Liver (tissue), 9 donors: ENCODE data around the gene GPR176. TPM values are rescaled to one million over a fixed set of nuclear protein-coding genes. Genes with fewer than 3 reads are reported as not detected.

Source experiments
- DNase-seq: peaks from one replicate; pipeline ENCODE4 v3.0.0-alpha.2; 2017; ENCODE audit warnings: low spot score
- H3K27ac ChIP-seq, 2 donors: one replicate each; pipeline ENCODE4 v1.7.0; 2013; ENCODE audit warnings: inconsistent platforms in 2 of 2, low read length in 2 of 2, control low read depth in 1 of 2, low read depth in 1 of 2, mild to moderate bottlenecking in 1 of 2
- H3K27me3 ChIP-seq, 4 donors: one replicate each; pipeline versions ENCODE4 v1.6.1 to v1.7.0; 2013; ENCODE audit warnings: low read length in 3 of 4, inconsistent platforms in 1 of 4, mild to moderate bottlenecking in 1 of 4, moderate library complexity in 1 of 4; ENCODE audit not compliant: control insufficient read depth in 4 of 4, insufficient read depth in 4 of 4
- H3K36me3 ChIP-seq, 4 donors: one replicate each; pipeline versions ENCODE4 v1.6.1 to v1.7.0; 2013; ENCODE audit warnings: low read length in 3 of 4, mild to moderate bottlenecking in 3 of 4, low read depth in 1 of 4, moderate library complexity in 1 of 4; ENCODE audit not compliant: control insufficient read depth in 4 of 4, insufficient read depth in 3 of 4
- H3K4me1 ChIP-seq, 4 donors: one replicate each; pipeline versions ENCODE4 v1.6.1 to v1.7.0; 2013; ENCODE audit warnings: low read length in 3 of 4, mild to moderate bottlenecking in 3 of 4, moderate library complexity in 1 of 4; ENCODE audit not compliant: control insufficient read depth in 4 of 4, insufficient read depth in 4 of 4
- H3K4me3 ChIP-seq, 3 donors: one replicate each; pipeline versions ENCODE4 v1.6.1 to v1.7.0; 2013; ENCODE audit warnings: low read length in 3 of 3, control low read depth in 1 of 3, low read depth in 1 of 3, mild to moderate bottlenecking in 1 of 3
- H3K9ac ChIP-seq, 2 donors: one replicate each; pipeline ENCODE4 v1.7.0; 2013; ENCODE audit warnings: low read length in 2 of 2, mild to moderate bottlenecking in 2 of 2, moderate library complexity in 2 of 2, control low read depth in 1 of 2, low read depth in 1 of 2
- H3K9me3 ChIP-seq, 4 donors: one replicate each; pipeline versions ENCODE4 v1.6.1 to v1.7.0; 2013; ENCODE audit warnings: low read length in 3 of 4; ENCODE audit not compliant: control insufficient read depth in 4 of 4
- EGR1 ChIP-seq, 2 donors: IDR thresholded peaks; 2 replicates each; pipeline ENCODE4 v1.6.1; 2016 to 2018; ENCODE audit warnings: antibody characterized with exemption in 2 of 2, low read depth in 2 of 2
- FOXA1 ChIP-seq: IDR thresholded peaks from 2 replicates; pipeline ENCODE4 v1.6.1; 2016; ENCODE audit warnings: antibody characterized with exemption
- FOXA2 ChIP-seq: IDR thresholded peaks from 2 replicates; pipeline ENCODE4 v1.6.1; 2016; ENCODE audit warnings: antibody characterized with exemption
- GABPA ChIP-seq, 2 donors: IDR thresholded peaks in 1 of 2; conservative IDR thresholded peaks in 1 of 2; 2 replicates each; pipeline ENCODE4 v1.6.1; 2016; ENCODE audit warnings: antibody characterized with exemption in 2 of 2, mild to moderate bottlenecking in 1 of 2, moderate library complexity in 1 of 2
- HNF4A ChIP-seq, 2 donors: conservative IDR thresholded peaks; 2 replicates each; pipeline ENCODE4 v1.6.1; 2016; ENCODE audit warnings: antibody characterized with exemption in 2 of 2, mild to moderate bottlenecking in 2 of 2
- HNF4G ChIP-seq: IDR thresholded peaks from 2 replicates; pipeline ENCODE4 v1.6.1; 2016; ENCODE audit warnings: antibody characterized with exemption
- JUND ChIP-seq, 2 donors: IDR thresholded peaks; 2 replicates each; pipeline ENCODE4 v1.6.1; 2016; ENCODE audit warnings: antibody characterized with exemption in 2 of 2
- NR2F2 ChIP-seq: IDR thresholded peaks from 2 replicates; pipeline ENCODE4 v1.6.1; 2016; ENCODE audit warnings: antibody characterized with exemption
- RAD21 ChIP-seq, 2 donors: IDR thresholded peaks; 2 replicates each; pipeline ENCODE4 v1.6.1; 2016; ENCODE audit warnings: antibody characterized with exemption in 2 of 2, mild to moderate bottlenecking in 2 of 2
- RXRA ChIP-seq, 2 donors: IDR thresholded peaks; 2 replicates each; pipeline ENCODE4 v1.6.1; 2017 to 2018; ENCODE audit warnings: antibody characterized with exemption in 2 of 2, mild to moderate bottlenecking in 1 of 2
- SP1 ChIP-seq: IDR thresholded peaks from 2 replicates; pipeline ENCODE4 v1.6.1; 2018; ENCODE audit warnings: antibody characterized with exemption, mild to moderate bottlenecking
- TAF1 ChIP-seq: conservative IDR thresholded peaks from 2 replicates; pipeline ENCODE4 v1.6.1; 2016; ENCODE audit warnings: antibody characterized with exemption, mild to moderate bottlenecking
- YY1 ChIP-seq: IDR thresholded peaks from 2 replicates; pipeline ENCODE4 v1.6.1; 2016; ENCODE audit warnings: antibody characterized with exemption, mild to moderate bottlenecking
- WGBS: extraction: QIAGEN DNeasy Blood & Tissue Kit; methylation state at CpG from one replicate; pipeline ENCODE4 v1.1.7; 2013; 5-methylcytosine and 5-hydroxymethylcytosine counted together
- polyA plus RNA-seq, 2 donors: library from polyadenylated mRNA; stranded (reverse) in 1 of 2; unstranded in 1 of 2; fragments of 200-250 nt in 1 of 2; fragments of >200 nt in 1 of 2; fragmentation: Nextera tagmentation in 1 of 2; extraction: Ambion mirVana in 1 of 2; gene quantifications; one replicate each; pipeline versions ENCODE4 v1.2.1 to v1.2.3, GENCODE V29; 2013 to 2015
- total RNA-seq, 2 donors: library from RNA; depleted of rRNA; stranded (reverse); fragments of >200 nt; gene quantifications; one replicate each; pipeline ENCODE4 v1.2.3, GENCODE V29; 2014
- TF ChIP-seq, protein P1 (sequence below): fragments of 150-350 bp; IDR thresholded peaks from 2 replicates; pipeline ENCODE4 v1.5.1; 2017; ENCODE audit warnings: improper control_type of control experiment, low read depth, low read length; ENCODE audit not compliant: missing input control
- TF ChIP-seq, protein P2 (sequence below): IDR thresholded peaks from 2 replicates; pipeline ENCODE4 v1.6.1; 2016; ENCODE audit warnings: antibody characterized with exemption
- TF ChIP-seq, protein P3 (sequence below): IDR thresholded peaks from 2 replicates; pipeline ENCODE4 v1.6.1; 2016; ENCODE audit warnings: antibody characterized with exemption, mild to moderate bottlenecking
- TF ChIP-seq, protein P4 (sequence below): IDR thresholded peaks from 2 replicates; pipeline ENCODE4 v1.6.1; 2016; ENCODE audit warnings: antibody characterized with exemption
- TF ChIP-seq, protein P5 (sequence below): IDR thresholded peaks from 2 replicates; pipeline ENCODE4 v1.6.1; 2016; ENCODE audit warnings: antibody characterized with exemption
- donor health status: healthy.
- donor health status: healthy.
- donor health status: healthy.
- donor health status: healthy.
- donor health status: healthy.

Gene GPR176
- total and polyA plus RNA-seq, 4 donors, result 0.44 to 1.7 (median 1.4) TPM

DNA sequence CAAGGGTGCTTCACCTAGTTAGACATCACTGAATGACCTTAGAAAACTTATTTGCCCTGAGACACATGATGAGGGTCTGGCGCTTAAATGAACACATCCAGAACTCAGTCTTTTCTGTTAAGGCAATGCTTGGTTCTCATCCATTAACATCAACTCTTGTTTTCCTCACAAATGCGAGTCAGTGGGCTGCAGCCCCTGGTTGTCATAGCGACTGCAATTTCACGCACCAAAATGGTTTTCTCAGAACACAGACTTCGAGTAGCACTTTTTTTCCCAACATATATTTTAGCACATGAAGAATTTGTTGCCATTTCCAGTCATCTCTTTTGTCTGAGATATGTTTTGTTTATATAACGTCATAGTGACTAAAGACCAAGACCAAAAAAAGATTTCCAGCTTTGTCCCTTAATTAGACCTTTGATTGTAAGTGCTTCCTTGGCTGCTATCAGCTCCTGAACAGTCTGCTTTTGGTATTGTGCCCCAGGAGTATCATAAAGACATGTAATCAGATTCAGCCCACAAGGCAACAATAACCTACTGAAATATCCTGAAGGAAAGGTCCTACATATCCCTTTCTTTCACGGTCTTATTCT, 68.5 kb downstream of the GPR176 start:
- no peak for DNase-seq
- WGBS, result 60% methylated on average over 7 of the region's 7 CpGs
- Histone ChIP-seq H3K27me3 (no peaks in the 10 kb centered on the region), H3K4me1 (no peaks in the 10 kb centered on the region), H3K9me3 (no peaks in the 10 kb centered on the region), H3K4me3 (no peak overlapping the region), H3K27ac (no peak overlapping the region), H3K36me3 (no peaks in the 10 kb centered on the region), H3K9ac (no peak overlapping the region)
- no peak for TF ChIP-seq RAD21 (IDR thresholded peaks at IDR 0.05)

DNA sequence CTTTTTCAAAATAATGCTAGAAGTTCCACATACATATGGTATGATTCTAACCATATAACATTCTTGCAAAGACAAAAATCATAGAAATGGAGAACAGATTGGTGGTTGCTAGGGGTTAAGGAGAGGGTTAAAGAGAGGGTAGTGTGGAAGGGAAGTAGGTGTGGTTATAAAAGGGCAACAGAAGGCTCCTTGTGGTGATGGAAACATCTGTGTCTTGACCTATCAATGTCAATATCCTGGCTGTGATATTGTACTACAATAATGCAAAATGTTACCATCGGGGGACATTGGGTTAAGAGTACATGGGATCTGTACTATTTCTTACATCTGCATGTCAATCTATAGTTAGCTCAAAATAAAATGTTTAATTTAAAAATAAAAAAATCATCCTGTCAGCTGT, 69.6 kb downstream of the GPR176 start:
- DNase-seq, result no peak
- Histone ChIP-seq H3K9ac (no peak overlapping the region), H3K4me3 (no peak overlapping the region), H3K27me3 (no peaks in the 10 kb centered on the region), H3K27ac (no peak overlapping the region), H3K4me1 (no peaks in the 10 kb centered on the region), H3K36me3 (no peaks in the 10 kb centered on the region), H3K9me3 (no peaks in the 10 kb centered on the region)
- TF ChIP-seq HNF4G (no peak), FOXA2 (no peak)
- WGBS, result 80% methylated on average over 1 of the region's 1 CpG

DNA sequence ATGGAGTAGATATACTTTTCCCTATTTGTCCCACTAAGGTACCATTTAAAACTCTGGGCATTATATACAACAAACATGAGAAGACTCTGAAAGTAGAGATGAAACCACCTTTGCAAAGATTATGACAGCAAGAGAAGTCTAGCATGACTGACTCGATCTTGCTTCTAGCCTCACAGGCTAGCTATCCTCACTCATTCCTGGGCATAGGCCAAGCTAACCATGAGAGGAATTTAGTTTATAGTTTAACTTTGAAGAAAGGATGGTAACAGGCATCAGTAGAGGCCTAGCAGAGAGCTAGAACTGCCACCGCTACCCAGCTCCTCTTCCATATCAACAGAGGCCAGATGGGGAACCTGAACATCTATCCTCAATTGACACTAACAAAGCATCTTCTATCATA, 74.0 kb downstream of the GPR176 start:
- Histone ChIP-seq H3K36me3 (no peaks in the 10 kb centered on the region), H3K4me1 (no peaks in the 10 kb centered on the region), H3K27ac (no peak overlapping the region), H3K4me3 (no peak overlapping the region), H3K9me3 (no peaks in the 10 kb centered on the region), H3K27me3 (no peaks in the 10 kb centered on the region), H3K9ac (no peak overlapping the region)
- no peak for DNase-seq
- TF ChIP-seq, protein P1, sequence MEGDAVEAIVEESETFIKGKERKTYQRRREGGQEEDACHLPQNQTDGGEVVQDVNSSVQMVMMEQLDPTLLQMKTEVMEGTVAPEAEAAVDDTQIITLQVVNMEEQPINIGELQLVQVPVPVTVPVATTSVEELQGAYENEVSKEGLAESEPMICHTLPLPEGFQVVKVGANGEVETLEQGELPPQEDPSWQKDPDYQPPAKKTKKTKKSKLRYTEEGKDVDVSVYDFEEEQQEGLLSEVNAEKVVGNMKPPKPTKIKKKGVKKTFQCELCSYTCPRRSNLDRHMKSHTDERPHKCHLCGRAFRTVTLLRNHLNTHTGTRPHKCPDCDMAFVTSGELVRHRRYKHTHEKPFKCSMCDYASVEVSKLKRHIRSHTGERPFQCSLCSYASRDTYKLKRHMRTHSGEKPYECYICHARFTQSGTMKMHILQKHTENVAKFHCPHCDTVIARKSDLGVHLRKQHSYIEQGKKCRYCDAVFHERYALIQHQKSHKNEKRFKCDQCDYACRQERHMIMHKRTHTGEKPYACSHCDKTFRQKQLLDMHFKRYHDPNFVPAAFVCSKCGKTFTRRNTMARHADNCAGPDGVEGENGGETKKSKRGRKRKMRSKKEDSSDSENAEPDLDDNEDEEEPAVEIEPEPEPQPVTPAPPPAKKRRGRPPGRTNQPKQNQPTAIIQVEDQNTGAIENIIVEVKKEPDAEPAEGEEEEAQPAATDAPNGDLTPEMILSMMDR, result no peak
- no peak for TF ChIP-seq GABPA (IDR thresholded peaks at IDR 0.05 in 1 of 2, conservative IDR thresholded peaks at IDR 0.05 in 1 of 2)
- TF ChIP-seq HNF4A (conservative IDR thresholded peaks at IDR 0.05), result no peak
- no peak for TF ChIP-seq HNF4G
- TF ChIP-seq JUND (IDR thresholded peaks at IDR 0.05), result no peak
- no peak for TF ChIP-seq SP1
- TF ChIP-seq FOXA1, result no peak
- TF ChIP-seq, protein P2, sequence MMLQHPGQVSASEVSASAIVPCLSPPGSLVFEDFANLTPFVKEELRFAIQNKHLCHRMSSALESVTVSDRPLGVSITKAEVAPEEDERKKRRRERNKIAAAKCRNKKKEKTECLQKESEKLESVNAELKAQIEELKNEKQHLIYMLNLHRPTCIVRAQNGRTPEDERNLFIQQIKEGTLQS, result no peak
- TF ChIP-seq YY1, result no peak
- no peak for TF ChIP-seq TAF1
- no peak for TF ChIP-seq FOXA2
- TF ChIP-seq, protein P3, sequence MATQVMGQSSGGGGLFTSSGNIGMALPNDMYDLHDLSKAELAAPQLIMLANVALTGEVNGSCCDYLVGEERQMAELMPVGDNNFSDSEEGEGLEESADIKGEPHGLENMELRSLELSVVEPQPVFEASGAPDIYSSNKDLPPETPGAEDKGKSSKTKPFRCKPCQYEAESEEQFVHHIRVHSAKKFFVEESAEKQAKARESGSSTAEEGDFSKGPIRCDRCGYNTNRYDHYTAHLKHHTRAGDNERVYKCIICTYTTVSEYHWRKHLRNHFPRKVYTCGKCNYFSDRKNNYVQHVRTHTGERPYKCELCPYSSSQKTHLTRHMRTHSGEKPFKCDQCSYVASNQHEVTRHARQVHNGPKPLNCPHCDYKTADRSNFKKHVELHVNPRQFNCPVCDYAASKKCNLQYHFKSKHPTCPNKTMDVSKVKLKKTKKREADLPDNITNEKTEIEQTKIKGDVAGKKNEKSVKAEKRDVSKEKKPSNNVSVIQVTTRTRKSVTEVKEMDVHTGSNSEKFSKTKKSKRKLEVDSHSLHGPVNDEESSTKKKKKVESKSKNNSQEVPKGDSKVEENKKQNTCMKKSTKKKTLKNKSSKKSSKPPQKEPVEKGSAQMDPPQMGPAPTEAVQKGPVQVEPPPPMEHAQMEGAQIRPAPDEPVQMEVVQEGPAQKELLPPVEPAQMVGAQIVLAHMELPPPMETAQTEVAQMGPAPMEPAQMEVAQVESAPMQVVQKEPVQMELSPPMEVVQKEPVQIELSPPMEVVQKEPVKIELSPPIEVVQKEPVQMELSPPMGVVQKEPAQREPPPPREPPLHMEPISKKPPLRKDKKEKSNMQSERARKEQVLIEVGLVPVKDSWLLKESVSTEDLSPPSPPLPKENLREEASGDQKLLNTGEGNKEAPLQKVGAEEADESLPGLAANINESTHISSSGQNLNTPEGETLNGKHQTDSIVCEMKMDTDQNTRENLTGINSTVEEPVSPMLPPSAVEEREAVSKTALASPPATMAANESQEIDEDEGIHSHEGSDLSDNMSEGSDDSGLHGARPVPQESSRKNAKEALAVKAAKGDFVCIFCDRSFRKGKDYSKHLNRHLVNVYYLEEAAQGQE, result no peak
- TF ChIP-seq, protein P4, sequence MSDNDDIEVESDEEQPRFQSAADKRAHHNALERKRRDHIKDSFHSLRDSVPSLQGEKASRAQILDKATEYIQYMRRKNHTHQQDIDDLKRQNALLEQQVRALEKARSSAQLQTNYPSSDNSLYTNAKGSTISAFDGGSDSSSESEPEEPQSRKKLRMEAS, result no peak
- no peak for TF ChIP-seq EGR1 (IDR thresholded peaks at IDR 0.05; ENCODE audit: low read depth in 2 of 2)
- no peak for TF ChIP-seq RAD21 (IDR thresholded peaks at IDR 0.05)
- no peak for TF ChIP-seq NR2F2
- no peak for TF ChIP-seq RXRA (IDR thresholded peaks at IDR 0.05)
- TF ChIP-seq, protein P5, sequence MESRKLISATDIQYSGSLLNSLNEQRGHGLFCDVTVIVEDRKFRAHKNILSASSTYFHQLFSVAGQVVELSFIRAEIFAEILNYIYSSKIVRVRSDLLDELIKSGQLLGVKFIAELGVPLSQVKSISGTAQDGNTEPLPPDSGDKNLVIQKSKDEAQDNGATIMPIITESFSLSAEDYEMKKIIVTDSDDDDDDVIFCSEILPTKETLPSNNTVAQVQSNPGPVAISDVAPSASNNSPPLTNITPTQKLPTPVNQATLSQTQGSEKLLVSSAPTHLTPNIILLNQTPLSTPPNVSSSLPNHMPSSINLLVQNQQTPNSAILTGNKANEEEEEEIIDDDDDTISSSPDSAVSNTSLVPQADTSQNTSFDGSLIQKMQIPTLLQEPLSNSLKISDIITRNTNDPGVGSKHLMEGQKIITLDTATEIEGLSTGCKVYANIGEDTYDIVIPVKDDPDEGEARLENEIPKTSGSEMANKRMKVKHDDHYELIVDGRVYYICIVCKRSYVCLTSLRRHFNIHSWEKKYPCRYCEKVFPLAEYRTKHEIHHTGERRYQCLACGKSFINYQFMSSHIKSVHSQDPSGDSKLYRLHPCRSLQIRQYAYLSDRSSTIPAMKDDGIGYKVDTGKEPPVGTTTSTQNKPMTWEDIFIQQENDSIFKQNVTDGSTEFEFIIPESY, result no peak
- 92% methylated on average over 2 of the region's 2 CpGs for WGBS
